Measurements from ENCODE around the gene CTAGE6. TPM values are rescaled to one million over a fixed set of nuclear protein-coding genes. Genes with fewer than 3 reads are reported as not detected.
"Not testable (repeated sequence)": the region's sequence is repeated elsewhere in the genome, so short reads cannot be mapped to it uniquely, and the experiment has no call there.

Gene CTAGE6
- total and polyA plus RNA-seq, 7 experiments from 2014 or later: 0.80 to 2.4 (median 1.8) TPM; not detected in 2

DNA sequence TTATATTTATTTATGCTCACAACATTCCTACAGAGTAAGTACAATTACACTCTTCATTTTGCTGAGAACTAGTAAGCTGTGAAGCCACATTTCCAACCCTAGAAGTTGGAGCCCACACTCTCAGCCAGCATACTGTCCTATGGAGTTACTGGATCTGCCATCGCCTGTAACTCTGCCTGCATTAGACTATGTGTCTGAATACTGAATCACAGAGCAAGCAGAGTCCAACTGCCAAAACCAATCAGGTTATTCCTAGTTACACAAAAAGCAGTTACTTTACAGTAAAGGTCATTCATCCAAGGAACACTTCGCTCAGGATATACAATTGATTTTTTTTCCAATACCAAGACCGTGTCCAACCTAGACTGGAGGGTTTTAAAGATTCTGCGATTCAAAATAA is 21.5 kb downstream of the CTAGE6 start:
- ChIA-PET POLR2A (no interaction called here), CTCF (no interaction called here)
- H3K9me3 ChIP-seq (ENCODE audit: control insufficient read depth in 2 of 3, low read length in 3 of 3): no peaks in the 10 kb centered on the region
- no peaks in the 10 kb centered on the region for H3K27me3 ChIP-seq (ENCODE audit: control insufficient read depth in 2 of 2, insufficient read depth in 2 of 2, low read length in 2 of 2)
- no peak for DNase-seq
- no peak overlapping the region for H3K4me3 ChIP-seq (ENCODE audit: low read length)
- H3K27ac ChIP-seq (ENCODE audit: low read depth, low read length): no peak overlapping the region
- ATAC-seq: no peak
- no peak overlapping the region for H3K27ac Mint-ChIP-seq
- H3K4me1 Mint-ChIP-seq: peaks cover 5 to 10% (median 6%) of the 10 kb centered on the region in 7 donors
- intact Hi-C loops (cut with micrococcal nuclease): loop anchor here in 1 of 2 donors (5.0 kb wide), 1 partner anchor 291 kb away; no protein-coding TSS in a partner anchor
- peaks cover 0 to 5% of the 10 kb centered on the region in 2 donors for H3K4me1 ChIP-seq (ENCODE audit: control insufficient read depth in 2 of 2, insufficient read depth in 2 of 2, low read length in 2 of 2)
- H3K4me3 Mint-ChIP-seq: no peak overlapping the region
- H3K9me3 Mint-ChIP-seq: no peaks in the 10 kb centered on the region
- no peaks in the 10 kb centered on the region for H3K27me3 Mint-ChIP-seq
- H3K36me3 ChIP-seq (ENCODE audit: control insufficient read depth in 2 of 3, insufficient read depth in 3 of 3, low read length in 3 of 3): no peaks in the 10 kb centered on the region
- H3K36me3 Mint-ChIP-seq: peaks cover 0 to 6% (median 0%) of the 10 kb centered on the region in 5 donors

DNA sequence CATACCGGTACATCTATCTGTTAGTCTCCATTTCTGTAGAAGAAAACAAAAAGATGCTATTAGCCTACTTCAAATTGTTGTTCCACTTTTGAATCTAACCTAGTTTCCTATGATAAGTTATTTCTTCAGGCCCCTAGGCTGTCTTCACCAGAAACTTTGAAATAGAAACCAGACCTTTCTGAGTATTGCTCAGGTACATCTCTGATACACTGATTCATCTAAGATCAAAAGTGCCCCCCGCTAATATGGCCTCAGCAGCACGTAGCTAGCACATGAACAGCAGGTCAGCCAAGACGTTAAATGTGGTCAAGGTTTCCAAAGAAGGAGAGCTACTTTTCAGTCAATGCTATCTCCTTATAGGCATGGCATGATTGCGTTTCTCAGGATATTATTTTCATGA is 23.6 kb downstream of the CTAGE6 start:
- Mint-ChIP-seq H3K27me3 (no peaks in the 10 kb centered on the region), H3K4me3 (no peak overlapping the region), H3K4me1 (peaks cover 5 to 14% (median 6%) of the 10 kb centered on the region in 7 donors), H3K9me3 (peaks cover 0 to 3% (median 0%) of the 10 kb centered on the region in 11 donors), H3K36me3 (peaks cover 0 to 23% (median 12%) of the 10 kb centered on the region in 5 donors), H3K27ac (no peak overlapping the region)
- Histone ChIP-seq H3K4me3 (ENCODE audit: low read length) (no peak overlapping the region), H3K36me3 (ENCODE audit: control insufficient read depth in 2 of 3, insufficient read depth in 3 of 3, low read length in 3 of 3) (peaks cover 0 to 6% (median 0%) of the 10 kb centered on the region in 3 experiments), H3K27me3 (ENCODE audit: control insufficient read depth in 2 of 2, insufficient read depth in 2 of 2, low read length in 2 of 2) (no peaks in the 10 kb centered on the region), H3K27ac (ENCODE audit: low read depth, low read length) (no peak overlapping the region), H3K9me3 (ENCODE audit: control insufficient read depth in 2 of 3, low read length in 3 of 3) (no peaks in the 10 kb centered on the region), H3K4me1 (ENCODE audit: control insufficient read depth in 2 of 2, insufficient read depth in 2 of 2, low read length in 2 of 2) (peaks cover 0 to 5% of the 10 kb centered on the region in 2 donors)
- intact Hi-C loops (cut with micrococcal nuclease): no loop called here
- CTCF ChIA-PET: interaction anchor here (0.8 kb wide), 1 partner anchor 493 kb away, joined by 3 read pairs; no protein-coding TSS in a partner anchor
- POLR2A ChIA-PET: no interaction called here
- ATAC-seq: no peak
- no peak for DNase-seq

- DNase-seq: no peak
- intact Hi-C loops (cut with micrococcal nuclease): no loop called here
- Histone ChIP-seq H3K9me3 (ENCODE audit: control insufficient read depth in 2 of 3, low read length in 3 of 3) (no peaks in the 10 kb centered on the region), H3K4me1 (ENCODE audit: control insufficient read depth in 2 of 2, insufficient read depth in 2 of 2, low read length in 2 of 2) (no peaks in the 10 kb centered on the region), H3K27me3 (ENCODE audit: control insufficient read depth in 2 of 2, insufficient read depth in 2 of 2, low read length in 2 of 2) (no peaks in the 10 kb centered on the region), H3K27ac (ENCODE audit: low read depth, low read length) (no peak overlapping the region), H3K36me3 (ENCODE audit: control insufficient read depth in 2 of 3, insufficient read depth in 3 of 3, low read length in 3 of 3) (peaks cover 0 to 16% (median 4%) of the 10 kb centered on the region in 3 experiments), H3K4me3 (ENCODE audit: low read length) (no peak overlapping the region)
- ChIA-PET POLR2A (no interaction called here), CTCF (no interaction called here)
- Mint-ChIP-seq H3K4me3 (no peak overlapping the region), H3K36me3 (peaks cover 0 to 30% (median 17%) of the 10 kb centered on the region in 5 donors), H3K9me3 (peaks cover 0 to 3% (median 0%) of the 10 kb centered on the region in 11 donors), H3K27ac (peak overlapping the region in 1 of 9 donors; percentile 73), H3K4me1 (peaks cover 0 to 6% (median 0%) of the 10 kb centered on the region in 7 donors), H3K27me3 (no peaks in the 10 kb centered on the region)
- ATAC-seq: no peak
Observed at GRCh38 chr7:143728333-143728862, 29.1 kb downstream of the CTAGE6 start.

- H3K27ac Mint-ChIP-seq; H3K9me3 ChIP-seq (ENCODE audit: control insufficient read depth in 2 of 3, low read length in 3 of 3); H3K27me3 Mint-ChIP-seq; H3K4me1 ChIP-seq (ENCODE audit: control insufficient read depth in 2 of 2, insufficient read depth in 2 of 2, low read length in 2 of 2); CTCF ChIA-PET; H3K4me3 Mint-ChIP-seq; POLR2A ChIA-PET; H3K9me3 Mint-ChIP-seq; H3K4me1 Mint-ChIP-seq; intact Hi-C loops (cut with micrococcal nuclease); H3K27me3 ChIP-seq (ENCODE audit: control insufficient read depth in 2 of 2, insufficient read depth in 2 of 2, low read length in 2 of 2); DNase-seq; H3K27ac ChIP-seq (ENCODE audit: low read depth, low read length); H3K4me3 ChIP-seq (ENCODE audit: low read length): not testable (repeated sequence)
- H3K36me3 Mint-ChIP-seq: peaks cover 0 to 29% (median 17%) of the 10 kb centered on the region in 5 donors
- peak; percentile 55 for ATAC-seq
- H3K36me3 ChIP-seq (ENCODE audit: control insufficient read depth in 2 of 3, insufficient read depth in 3 of 3, low read length in 3 of 3): peaks cover 0 to 16% (median 4%) of the 10 kb centered on the region in 3 experiments
Observed at GRCh38 chr7:143727561-143727960, 29.9 kb downstream of the CTAGE6 start.

DNA sequence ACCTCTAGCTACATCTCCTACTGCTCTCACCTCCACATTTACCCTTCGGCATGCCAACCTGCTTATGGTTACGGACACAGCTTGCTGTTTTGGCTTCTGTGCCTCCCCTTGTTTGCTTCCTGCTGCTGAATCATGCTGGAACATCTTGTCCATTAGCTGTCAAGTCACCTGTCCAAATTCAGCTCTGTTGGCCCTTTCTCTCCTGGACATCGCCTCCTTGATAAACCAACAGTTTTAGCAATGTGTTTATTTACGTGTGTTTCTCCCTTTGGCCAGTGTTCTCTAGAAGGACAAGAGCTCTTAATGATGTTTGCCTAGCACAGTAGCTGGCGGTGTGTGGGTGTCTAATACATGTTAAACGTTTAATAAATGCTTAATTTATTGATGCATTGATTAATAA is 31.4 kb downstream of the CTAGE6 start:
- H3K27ac ChIP-seq (ENCODE audit: low read depth, low read length); intact Hi-C loops (cut with micrococcal nuclease); H3K27ac Mint-ChIP-seq; ATAC-seq; H3K4me1 ChIP-seq (ENCODE audit: control insufficient read depth in 2 of 2, insufficient read depth in 2 of 2, low read length in 2 of 2); H3K27me3 Mint-ChIP-seq; H3K4me1 Mint-ChIP-seq; CTCF ChIA-PET; H3K27me3 ChIP-seq (ENCODE audit: control insufficient read depth in 2 of 2, insufficient read depth in 2 of 2, low read length in 2 of 2); DNase-seq; H3K4me3 Mint-ChIP-seq; H3K4me3 ChIP-seq (ENCODE audit: low read length); H3K9me3 ChIP-seq (ENCODE audit: control insufficient read depth in 2 of 3, low read length in 3 of 3); POLR2A ChIA-PET; H3K9me3 Mint-ChIP-seq: not testable (repeated sequence)
- H3K36me3 Mint-ChIP-seq: peaks cover 0 to 26% (median 17%) of the 10 kb centered on the region in 5 donors
- H3K36me3 ChIP-seq (ENCODE audit: control insufficient read depth in 2 of 3, insufficient read depth in 3 of 3, low read length in 3 of 3): peaks cover 0 to 16% (median 4%) of the 10 kb centered on the region in 3 experiments

- H3K4me1 Mint-ChIP-seq; H3K4me1 ChIP-seq (ENCODE audit: control insufficient read depth in 2 of 2, insufficient read depth in 2 of 2, low read length in 2 of 2); H3K9me3 ChIP-seq (ENCODE audit: control insufficient read depth in 2 of 3, low read length in 3 of 3); H3K36me3 Mint-ChIP-seq; POLR2A ChIA-PET; H3K27me3 Mint-ChIP-seq; H3K27ac Mint-ChIP-seq; H3K9me3 Mint-ChIP-seq; ATAC-seq; CTCF ChIA-PET; H3K36me3 ChIP-seq (ENCODE audit: control insufficient read depth in 2 of 3, insufficient read depth in 3 of 3, low read length in 3 of 3); DNase-seq; H3K4me3 ChIP-seq (ENCODE audit: low read length); intact Hi-C loops (cut with micrococcal nuclease); H3K4me3 Mint-ChIP-seq; H3K27me3 ChIP-seq (ENCODE audit: control insufficient read depth in 2 of 2, insufficient read depth in 2 of 2, low read length in 2 of 2); H3K27ac ChIP-seq (ENCODE audit: low read depth, low read length): not testable (repeated sequence)
Observed at GRCh38 chr7:143720335-143720734, 37.2 kb downstream of the CTAGE6 start.

DNA sequence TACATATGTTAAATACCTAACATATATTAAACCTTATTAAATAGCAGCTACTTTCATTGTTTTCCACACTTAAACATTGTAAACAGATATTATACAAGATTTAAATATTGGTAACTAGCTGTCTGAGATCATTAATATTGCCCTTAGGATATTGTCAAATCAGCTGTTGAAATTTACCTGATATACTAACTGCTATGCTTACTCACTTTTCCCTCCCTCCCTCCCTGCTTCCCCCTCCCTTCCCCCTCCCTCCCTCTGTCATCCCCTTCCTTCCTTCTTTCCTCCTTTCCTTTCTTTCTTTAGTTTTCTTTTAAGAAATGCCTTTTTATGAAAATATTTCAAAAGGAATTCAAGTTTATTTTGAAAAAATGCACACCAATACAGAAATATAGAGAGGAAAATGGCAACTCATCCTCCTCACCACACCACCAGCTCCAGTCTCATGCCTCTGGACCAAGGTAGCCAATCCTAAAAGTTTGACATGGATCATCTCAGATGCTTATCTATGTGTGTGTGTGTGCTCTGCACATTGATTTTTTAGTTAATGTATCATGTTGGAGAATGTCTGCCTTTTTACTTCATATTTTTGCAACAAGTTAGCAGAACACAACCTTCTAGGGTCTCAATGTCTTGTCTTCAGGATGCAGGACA is 41.8 kb downstream of the CTAGE6 start:
- H3K4me1 Mint-ChIP-seq; H3K36me3 ChIP-seq (ENCODE audit: control insufficient read depth in 2 of 3, insufficient read depth in 3 of 3, low read length in 3 of 3); H3K27me3 Mint-ChIP-seq; H3K4me3 ChIP-seq (ENCODE audit: low read length); CTCF ChIA-PET; H3K4me1 ChIP-seq (ENCODE audit: control insufficient read depth in 2 of 2, insufficient read depth in 2 of 2, low read length in 2 of 2); DNase-seq; ATAC-seq; H3K9me3 Mint-ChIP-seq; H3K27me3 ChIP-seq (ENCODE audit: control insufficient read depth in 2 of 2, insufficient read depth in 2 of 2, low read length in 2 of 2); H3K27ac Mint-ChIP-seq; H3K4me3 Mint-ChIP-seq; POLR2A ChIA-PET; H3K27ac ChIP-seq (ENCODE audit: low read depth, low read length); H3K36me3 Mint-ChIP-seq; H3K9me3 ChIP-seq (ENCODE audit: control insufficient read depth in 2 of 3, low read length in 3 of 3); intact Hi-C loops (cut with micrococcal nuclease): not testable (repeated sequence)
